Liver (tissue), 3 donors: Measurements from ENCODE around the gene GCC2.

Source experiments
- FOXA1 ChIP-seq: IDR thresholded peaks from 2 replicates; pipeline ENCODE4 v1.6.1; 2016; ENCODE audit warnings: antibody characterized with exemption
- HNF4A ChIP-seq, 2 donors: conservative IDR thresholded peaks; 2 replicates each; pipeline ENCODE4 v1.6.1; 2016; ENCODE audit warnings: antibody characterized with exemption in 2 of 2, mild to moderate bottlenecking in 2 of 2
- SP1 ChIP-seq: IDR thresholded peaks from 2 replicates; pipeline ENCODE4 v1.6.1; 2018; ENCODE audit warnings: antibody characterized with exemption, mild to moderate bottlenecking
- TAF1 ChIP-seq: conservative IDR thresholded peaks from 2 replicates; pipeline ENCODE4 v1.6.1; 2016; ENCODE audit warnings: antibody characterized with exemption, mild to moderate bottlenecking
- TF ChIP-seq, protein P1 (sequence below): IDR thresholded peaks from 2 replicates; pipeline ENCODE4 v1.6.1; 2016; ENCODE audit warnings: antibody characterized with exemption
- TF ChIP-seq, protein P2 (sequence below): fragments of 150-350 bp; IDR thresholded peaks from 2 replicates; pipeline ENCODE4 v1.5.1; 2017; ENCODE audit warnings: improper control_type of control experiment, low read depth, low read length; ENCODE audit not compliant: missing input control
- donor health status: healthy.
- donor health status: healthy.

GRCh38 chr2:108460345-108461037 lies 11.5 kb downstream of the GCC2 start:
- TF ChIP-seq, protein P1, sequence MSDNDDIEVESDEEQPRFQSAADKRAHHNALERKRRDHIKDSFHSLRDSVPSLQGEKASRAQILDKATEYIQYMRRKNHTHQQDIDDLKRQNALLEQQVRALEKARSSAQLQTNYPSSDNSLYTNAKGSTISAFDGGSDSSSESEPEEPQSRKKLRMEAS, result no peak
- TF ChIP-seq, protein P2, sequence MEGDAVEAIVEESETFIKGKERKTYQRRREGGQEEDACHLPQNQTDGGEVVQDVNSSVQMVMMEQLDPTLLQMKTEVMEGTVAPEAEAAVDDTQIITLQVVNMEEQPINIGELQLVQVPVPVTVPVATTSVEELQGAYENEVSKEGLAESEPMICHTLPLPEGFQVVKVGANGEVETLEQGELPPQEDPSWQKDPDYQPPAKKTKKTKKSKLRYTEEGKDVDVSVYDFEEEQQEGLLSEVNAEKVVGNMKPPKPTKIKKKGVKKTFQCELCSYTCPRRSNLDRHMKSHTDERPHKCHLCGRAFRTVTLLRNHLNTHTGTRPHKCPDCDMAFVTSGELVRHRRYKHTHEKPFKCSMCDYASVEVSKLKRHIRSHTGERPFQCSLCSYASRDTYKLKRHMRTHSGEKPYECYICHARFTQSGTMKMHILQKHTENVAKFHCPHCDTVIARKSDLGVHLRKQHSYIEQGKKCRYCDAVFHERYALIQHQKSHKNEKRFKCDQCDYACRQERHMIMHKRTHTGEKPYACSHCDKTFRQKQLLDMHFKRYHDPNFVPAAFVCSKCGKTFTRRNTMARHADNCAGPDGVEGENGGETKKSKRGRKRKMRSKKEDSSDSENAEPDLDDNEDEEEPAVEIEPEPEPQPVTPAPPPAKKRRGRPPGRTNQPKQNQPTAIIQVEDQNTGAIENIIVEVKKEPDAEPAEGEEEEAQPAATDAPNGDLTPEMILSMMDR, result no peak
- no peak for TF ChIP-seq SP1
- no peak for TF ChIP-seq HNF4A (conservative IDR thresholded peaks at IDR 0.05)
- no peak for TF ChIP-seq FOXA1
- TF ChIP-seq TAF1, result no peak
